Fibroblast of villous mesenchyme (primary cell): ENCODE results near the gene ZGLP1. TPM values are rescaled to one million over a fixed set of nuclear protein-coding genes. Genes with fewer than 3 reads are reported as not detected.

Experiments
- DNase-seq: peaks from one replicate; pipeline ENCODE4 v3.0.0-alpha.2; 2010; ENCODE audit warnings: low read depth
- H3K4me3 ChIP-seq: 2 replicates; pipeline ENCODE4 v1.5.1; 2011; ENCODE audit warnings: low read depth, mild to moderate bottlenecking, low read length
- total RNA-seq: library from RNA; depleted of rRNA; stranded (reverse); fragments of >200 nt; gene quantifications from 2 replicates; pipeline ENCODE4 v1.2.3, GENCODE V29; 2012
- TF ChIP-seq, protein P1 (sequence below): IDR thresholded peaks from 2 replicates; pipeline ENCODE4 v1.5.1; 2012; ENCODE audit warnings: low read depth, mild to moderate bottlenecking, low read length; ENCODE audit not compliant: insufficient read depth

Gene ZGLP1
- total RNA-seq, 1 donor: 0.43 TPM

DNA sequence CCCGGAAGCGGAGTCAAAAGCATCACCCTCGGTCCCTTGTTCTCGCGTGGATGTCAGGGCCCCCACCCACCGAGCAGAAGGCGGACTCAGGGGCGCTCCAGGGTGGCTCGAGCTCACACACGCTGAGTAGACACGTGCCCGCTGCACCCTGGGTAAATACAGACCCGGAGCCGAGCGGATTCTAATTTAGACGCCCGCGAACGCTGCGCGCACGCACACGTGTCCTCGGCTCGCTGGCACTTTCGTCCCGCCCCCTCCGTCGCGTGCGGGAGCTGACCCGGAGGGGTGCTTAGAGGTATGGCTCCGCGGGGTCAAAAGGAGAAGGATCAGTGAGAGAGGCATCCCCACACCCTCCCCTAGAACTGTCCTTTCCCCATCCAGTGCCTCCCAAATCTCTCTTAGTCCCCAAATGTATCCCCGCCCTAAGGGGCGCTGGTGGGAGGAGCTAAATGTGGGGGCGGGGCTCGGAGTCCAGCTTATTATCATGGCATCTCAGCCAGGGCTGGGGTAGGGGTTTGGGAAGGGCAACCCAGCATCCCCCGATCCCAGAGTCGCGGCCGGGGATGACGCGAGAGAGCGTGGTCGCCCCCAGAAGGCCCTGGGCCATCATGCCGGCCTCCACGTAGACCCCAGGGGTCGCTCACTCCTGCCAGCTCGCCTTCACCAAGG lies 20.3 kb downstream of the ZGLP1 start:
- H3K4me3 ChIP-seq: peak overlapping the region; percentile 67
- DNase-seq: peak; percentile 56
- TF ChIP-seq, protein P1, sequence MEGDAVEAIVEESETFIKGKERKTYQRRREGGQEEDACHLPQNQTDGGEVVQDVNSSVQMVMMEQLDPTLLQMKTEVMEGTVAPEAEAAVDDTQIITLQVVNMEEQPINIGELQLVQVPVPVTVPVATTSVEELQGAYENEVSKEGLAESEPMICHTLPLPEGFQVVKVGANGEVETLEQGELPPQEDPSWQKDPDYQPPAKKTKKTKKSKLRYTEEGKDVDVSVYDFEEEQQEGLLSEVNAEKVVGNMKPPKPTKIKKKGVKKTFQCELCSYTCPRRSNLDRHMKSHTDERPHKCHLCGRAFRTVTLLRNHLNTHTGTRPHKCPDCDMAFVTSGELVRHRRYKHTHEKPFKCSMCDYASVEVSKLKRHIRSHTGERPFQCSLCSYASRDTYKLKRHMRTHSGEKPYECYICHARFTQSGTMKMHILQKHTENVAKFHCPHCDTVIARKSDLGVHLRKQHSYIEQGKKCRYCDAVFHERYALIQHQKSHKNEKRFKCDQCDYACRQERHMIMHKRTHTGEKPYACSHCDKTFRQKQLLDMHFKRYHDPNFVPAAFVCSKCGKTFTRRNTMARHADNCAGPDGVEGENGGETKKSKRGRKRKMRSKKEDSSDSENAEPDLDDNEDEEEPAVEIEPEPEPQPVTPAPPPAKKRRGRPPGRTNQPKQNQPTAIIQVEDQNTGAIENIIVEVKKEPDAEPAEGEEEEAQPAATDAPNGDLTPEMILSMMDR: no peak

DNA sequence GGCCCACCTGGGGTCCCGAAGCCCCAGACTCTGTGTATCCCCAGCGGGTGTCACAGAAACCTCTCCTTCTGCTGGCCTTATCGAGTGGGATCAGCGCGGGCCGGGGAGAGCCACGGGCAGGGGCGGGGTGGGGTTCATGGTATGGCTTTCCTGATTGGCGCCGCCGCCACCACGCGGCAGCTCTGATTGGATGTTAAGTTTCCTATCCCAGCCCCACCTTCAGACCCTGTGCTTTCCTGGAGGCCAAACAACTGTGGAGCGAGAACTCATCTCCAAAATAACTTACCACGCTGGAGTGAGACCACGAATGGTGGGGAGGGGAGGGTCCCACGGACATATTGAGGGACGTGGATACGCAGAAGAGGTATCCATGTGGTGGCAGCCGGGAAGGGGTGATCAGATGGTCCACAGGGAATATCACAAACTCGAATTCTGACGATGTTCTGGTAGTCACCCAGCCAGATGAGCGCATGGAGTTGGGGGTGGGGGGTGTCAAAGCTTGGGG lies 20.9 kb downstream of the ZGLP1 start:
- H3K4me3 ChIP-seq: peak overlapping the region; percentile 67
- DNase-seq: peak; percentile 69
- TF ChIP-seq, protein P1: no peak

DNA sequence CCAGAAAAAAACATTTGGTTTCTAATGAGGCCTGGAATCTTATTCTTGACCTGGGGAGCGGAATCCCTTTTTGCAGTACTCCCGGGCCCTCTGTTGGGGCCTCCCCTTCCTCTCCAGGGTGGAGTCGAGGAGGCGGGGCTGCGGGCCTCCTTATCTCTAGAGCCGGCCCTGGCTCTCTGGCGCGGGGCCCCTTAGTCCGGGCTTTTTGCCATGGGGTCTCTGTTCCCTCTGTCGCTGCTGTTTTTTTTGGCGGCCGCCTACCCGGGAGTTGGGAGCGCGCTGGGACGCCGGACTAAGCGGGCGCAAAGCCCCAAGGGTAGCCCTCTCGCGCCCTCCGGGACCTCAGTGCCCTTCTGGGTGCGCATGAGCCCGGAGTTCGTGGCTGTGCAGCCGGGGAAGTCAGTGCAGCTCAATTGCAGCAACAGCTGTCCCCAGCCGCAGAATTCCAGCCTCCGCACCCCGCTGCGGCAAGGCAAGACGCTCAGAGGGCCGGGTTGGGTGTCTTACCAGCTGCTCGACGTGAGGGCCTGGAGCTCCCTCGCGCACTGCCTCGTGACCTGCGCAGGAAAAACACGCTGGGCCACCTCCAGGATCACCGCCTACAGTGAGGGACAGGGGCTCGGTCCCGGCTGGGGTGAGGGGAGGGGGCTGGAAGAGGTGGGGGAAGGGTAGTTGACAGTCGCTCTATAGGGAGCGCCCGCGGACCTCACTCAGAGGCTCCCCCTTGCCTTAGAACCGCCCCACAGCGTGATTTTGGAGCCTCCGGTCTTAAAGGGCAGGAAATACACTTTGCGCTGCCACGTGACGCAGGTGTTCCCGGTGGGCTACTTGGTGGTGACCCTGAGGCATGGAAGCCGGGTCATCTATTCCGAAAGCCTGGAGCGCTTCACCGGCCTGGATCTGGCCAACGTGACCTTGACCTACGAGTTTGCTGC lies 22.5 kb downstream of the ZGLP1 start, which contains the start of gene ICAM4:
Gene ICAM4, plus strand, starts transcription at position 153 of the 935 bp plus-strand sequence. Its CDS starts 58 bp downstream, at position 211.
- TF ChIP-seq, protein P1: no peak
- H3K4me3 ChIP-seq: peak within 1 kb of the TSS; percentile 45
- DNase-seq: peak; percentile 66

DNA sequence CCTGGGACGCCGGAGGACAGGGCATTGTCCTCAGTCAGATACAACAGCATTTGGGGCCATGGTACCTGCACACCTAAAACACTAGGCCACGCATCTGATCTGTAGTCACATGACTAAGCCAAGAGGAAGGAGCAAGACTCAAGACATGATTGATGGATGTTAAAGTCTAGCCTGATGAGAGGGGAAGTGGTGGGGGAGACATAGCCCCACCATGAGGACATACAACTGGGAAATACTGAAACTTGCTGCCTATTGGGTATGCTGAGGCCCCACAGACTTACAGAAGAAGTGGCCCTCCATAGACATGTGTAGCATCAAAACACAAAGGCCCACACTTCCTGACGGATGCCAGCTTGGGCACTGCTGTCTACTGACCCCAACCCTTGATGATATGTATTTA lies 24.2 kb downstream of the ZGLP1 start:
- H3K4me3 ChIP-seq: no peak overlapping the region
- no peak for DNase-seq
- TF ChIP-seq, protein P1: no peak

DNA sequence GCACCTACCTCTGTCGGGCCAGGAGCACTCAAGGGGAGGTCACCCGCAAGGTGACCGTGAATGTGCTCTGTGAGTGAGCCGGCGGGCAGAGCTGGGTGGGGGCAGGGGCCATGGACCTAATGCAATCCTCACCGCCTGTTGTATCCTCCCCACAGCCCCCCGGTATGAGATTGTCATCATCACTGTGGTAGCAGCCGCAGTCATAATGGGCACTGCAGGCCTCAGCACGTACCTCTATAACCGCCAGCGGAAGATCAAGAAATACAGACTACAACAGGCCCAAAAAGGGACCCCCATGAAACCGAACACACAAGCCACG lies 24.7 kb downstream of the ZGLP1 start:
- no peak for DNase-seq
- no peak overlapping the region for H3K4me3 ChIP-seq
- TF ChIP-seq, protein P1: no peak

DNA sequence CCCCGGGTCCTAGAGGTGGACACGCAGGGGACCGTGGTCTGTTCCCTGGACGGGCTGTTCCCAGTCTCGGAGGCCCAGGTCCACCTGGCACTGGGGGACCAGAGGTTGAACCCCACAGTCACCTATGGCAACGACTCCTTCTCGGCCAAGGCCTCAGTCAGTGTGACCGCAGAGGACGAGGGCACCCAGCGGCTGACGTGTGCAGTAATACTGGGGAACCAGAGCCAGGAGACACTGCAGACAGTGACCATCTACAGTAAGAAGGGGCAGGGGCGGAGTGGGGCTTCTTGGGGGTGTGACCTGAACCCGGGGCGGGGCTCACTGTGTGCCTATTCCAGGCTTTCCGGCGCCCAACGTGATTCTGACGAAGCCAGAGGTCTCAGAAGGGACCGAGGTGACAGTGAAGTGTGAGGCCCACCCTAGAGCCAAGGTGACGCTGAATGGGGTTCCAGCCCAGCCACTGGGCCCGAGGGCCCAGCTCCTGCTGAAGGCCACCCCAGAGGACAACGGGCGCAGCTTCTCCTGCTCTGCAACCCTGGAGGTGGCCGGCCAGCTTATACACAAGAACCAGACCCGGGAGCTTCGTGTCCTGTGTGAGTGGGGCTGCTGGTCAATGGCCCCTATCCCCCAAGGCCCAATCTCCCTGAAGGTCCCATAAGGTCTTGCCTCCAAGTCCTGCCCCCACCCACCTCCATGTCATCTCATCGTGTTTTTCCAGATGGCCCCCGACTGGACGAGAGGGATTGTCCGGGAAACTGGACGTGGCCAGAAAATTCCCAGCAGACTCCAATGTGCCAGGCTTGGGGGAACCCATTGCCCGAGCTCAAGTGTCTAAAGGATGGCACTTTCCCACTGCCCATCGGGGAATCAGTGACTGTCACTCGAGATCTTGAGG lies 25.3 kb downstream of the ZGLP1 start:
- TF ChIP-seq, protein P1: no peak
- H3K4me3 ChIP-seq: no peak overlapping the region
- no peak for DNase-seq
